GM18505 (cell line): ENCODE measurements around the gene PXDN.

Experiments used
- ATAC-seq: cut with Tn5 transposase; IDR thresholded peaks from one replicate; pipeline ENCODE4 v1.9.1; 2021; ENCODE audit not compliant: unreplicated experiment
- POLR2A ChIP-seq: IDR thresholded peaks from 4 replicates; pipeline ENCODE4 v1.6.1; 2011; ENCODE audit warnings: borderline replicate concordance; ENCODE audit not compliant: insufficient read depth, insufficient read length; ENCODE audit errors: extremely low read depth

PXDN gene

GRCh38 chr2:1636791-1637415, 107.4 kb downstream of the PXDN start:
- no peak for TF ChIP-seq POLR2A
- ATAC-seq, result no peak

GRCh38 chr2:1635823-1636222, 108.5 kb downstream of the PXDN start:
- no peak for ATAC-seq
- TF ChIP-seq POLR2A, result no peak

GRCh38 chr2:1634681-1635341, 109.5 kb downstream of the PXDN start:
- ATAC-seq, result no peak
- TF ChIP-seq POLR2A, result no peak

GRCh38 chr2:1633936-1634587, 110.3 kb downstream of the PXDN start:
- TF ChIP-seq POLR2A, result no peak
- no peak for ATAC-seq

GRCh38 chr2:1633092-1633671, 111.1 kb downstream of the PXDN start:
- no peak for ATAC-seq
- TF ChIP-seq POLR2A, result no peak

GRCh38 chr2:1632510-1632909, 111.8 kb downstream of the PXDN start:
- no peak for TF ChIP-seq POLR2A
- ATAC-seq, result no peak

GRCh38 chr2:1632002-1632348, 112.3 kb downstream of the PXDN start:
- TF ChIP-seq POLR2A, result no peak
- ATAC-seq, result no peak

GRCh38 chr2:1631292-1632001, 112.9 kb downstream of the PXDN start:
- no peak for TF ChIP-seq POLR2A
- ATAC-seq, result no peak

- no peak for TF ChIP-seq POLR2A
- ATAC-seq, result no peak
These were observed 115.4 kb downstream of the PXDN start for GRCh38 chr2:1628893-1629292.

- TF ChIP-seq POLR2A, result no peak
These were observed 116.5 kb downstream of the PXDN start for GRCh38 chr2:1627628-1628381.

GRCh38 chr2:1626271-1626681, 118.0 kb downstream of the PXDN start:
- ATAC-seq, result no peak
- TF ChIP-seq POLR2A, result no peak

More at GRCh38 chr2:1627628-1628381, 116.5 kb downstream of the PXDN start:
- ATAC-seq, result no peak

- ATAC-seq, result no peak
- no peak for TF ChIP-seq POLR2A
These were observed 118.9 kb downstream of the PXDN start for GRCh38 chr2:1625281-1626001.
